Posterior vena cava (tissue), 2 donors: Measurements from ENCODE around the gene CECR2. TPM values are rescaled to one million over a fixed set of nuclear protein-coding genes. Genes with fewer than 3 reads are reported as not detected.
"Not testable (repeated sequence)": the region's sequence is repeated elsewhere in the genome, so short reads cannot be mapped to it uniquely, and the experiment has no call there.

Source experiments
- DNase-seq: peaks from one replicate; pipeline ENCODE4 v3.0.0-alpha.2; 2020; ENCODE audit warnings: low spot score
- intact Hi-C, 2 donors: fragments of 100-400 bp; cut with DNase I; formaldehyde crosslinking; loops; one replicate each; pipeline versions ENCODE4 v1.14.1 to v1.14.2; 2022 to 2023
- total RNA-seq, 2 donors: library from RNA; stranded (reverse); fragmentation: NEBNext Ultra II Directional; extraction: Animal tissue kit (Norgen Biotek cat#: 25700); gene quantifications; one replicate each; pipeline ENCODE4 v1.2.1, GENCODE V29; 2021
- donor health status: DM: yes; HTN: yes; CAD: no.
- donor health status: DM: yes; HTN: yes; CAD: no.

Gene CECR2
- total RNA-seq, 2 donors from 2014 or later = 0.24 to 0.56 TPM

DNA sequence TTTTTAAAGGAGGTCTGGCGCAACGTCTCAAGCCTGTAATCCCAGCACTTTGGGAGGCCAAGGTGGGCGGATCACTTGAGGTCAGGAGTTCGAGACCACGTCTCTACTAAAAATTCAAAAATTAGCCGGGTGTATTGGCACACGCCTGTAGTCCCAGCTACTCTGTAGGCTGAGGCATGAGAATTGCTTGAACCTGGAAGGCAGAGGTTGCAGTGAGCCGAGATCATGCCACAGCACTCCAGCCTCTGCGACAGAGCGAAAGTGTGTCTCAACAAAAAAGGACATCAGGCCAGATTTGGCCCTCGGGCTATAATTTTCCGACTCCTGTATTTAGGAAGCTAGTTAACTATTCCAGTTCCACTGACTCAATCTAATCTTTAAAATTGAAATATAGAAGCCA is 115.3 kb downstream of the CECR2 start:
- DNase-seq = no peak
- intact Hi-C loops = loop anchor here in 1 of 2 donors (1.0 kb wide), 1 partner anchor 14 kb away; no protein-coding TSS in a partner anchor

DNA sequence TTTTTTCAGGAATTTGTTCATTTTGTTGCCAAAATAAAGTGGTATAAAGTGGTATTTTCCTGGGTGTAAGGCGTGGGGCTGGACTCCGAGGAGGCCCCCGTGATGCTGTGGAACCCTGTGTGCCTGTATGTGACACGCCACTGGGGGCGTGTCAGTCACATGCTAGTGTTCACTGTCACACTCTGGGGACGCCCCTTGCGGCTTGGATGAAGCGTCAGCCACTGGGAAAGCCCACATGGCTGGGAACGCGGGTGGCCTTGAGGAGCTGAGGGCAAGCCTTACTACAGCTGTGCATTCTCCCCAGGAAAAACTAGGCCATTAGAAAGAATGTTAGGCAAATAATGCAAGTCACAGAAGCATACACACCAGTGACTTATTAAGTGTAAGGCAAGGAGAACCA is 117.1 kb downstream of the CECR2 start:
- DNase-seq = no peak
- intact Hi-C loops = no loop called here

DNA sequence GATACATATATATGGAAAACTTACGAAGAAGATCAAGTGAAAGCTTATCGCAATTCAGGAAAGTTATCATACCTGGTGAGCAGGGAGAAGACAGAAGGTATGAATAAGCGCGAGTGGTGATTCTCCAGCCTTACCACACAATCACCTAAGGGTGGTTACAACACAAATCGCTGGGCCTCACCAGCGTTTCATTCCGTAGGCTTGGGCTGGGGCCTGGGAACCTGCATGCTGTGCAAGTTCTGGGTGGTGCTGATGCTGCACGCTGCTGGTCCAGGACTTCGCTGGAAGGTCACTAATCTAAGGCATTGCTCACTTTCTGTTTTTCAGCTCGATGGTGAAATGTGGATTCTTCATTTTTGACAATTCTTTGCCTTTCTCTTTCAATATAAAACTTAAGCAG is 117.5 kb downstream of the CECR2 start:
- intact Hi-C loops = no loop called here
- no peak for DNase-seq

DNA sequence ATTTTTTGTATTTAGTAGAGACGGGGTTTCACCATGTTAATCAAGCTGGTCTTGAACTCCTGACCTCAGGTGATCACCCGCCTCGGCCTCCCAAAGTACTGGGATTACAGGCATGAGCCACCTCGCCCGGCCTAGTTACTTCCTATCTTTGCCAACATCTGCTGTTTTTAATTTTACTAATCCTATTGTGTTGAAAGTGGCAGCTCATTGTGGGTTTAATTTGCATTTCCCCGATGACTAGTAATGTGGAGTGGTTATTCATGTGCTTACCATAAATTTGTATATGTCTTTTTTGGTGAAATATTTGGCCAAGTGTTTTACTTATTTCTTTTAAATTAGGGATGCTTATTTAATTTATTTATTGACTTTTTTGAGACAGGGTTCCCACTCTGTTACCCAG is 119.8 kb downstream of the CECR2 start:
- intact Hi-C loops = no loop called here
- no peak for DNase-seq

DNA sequence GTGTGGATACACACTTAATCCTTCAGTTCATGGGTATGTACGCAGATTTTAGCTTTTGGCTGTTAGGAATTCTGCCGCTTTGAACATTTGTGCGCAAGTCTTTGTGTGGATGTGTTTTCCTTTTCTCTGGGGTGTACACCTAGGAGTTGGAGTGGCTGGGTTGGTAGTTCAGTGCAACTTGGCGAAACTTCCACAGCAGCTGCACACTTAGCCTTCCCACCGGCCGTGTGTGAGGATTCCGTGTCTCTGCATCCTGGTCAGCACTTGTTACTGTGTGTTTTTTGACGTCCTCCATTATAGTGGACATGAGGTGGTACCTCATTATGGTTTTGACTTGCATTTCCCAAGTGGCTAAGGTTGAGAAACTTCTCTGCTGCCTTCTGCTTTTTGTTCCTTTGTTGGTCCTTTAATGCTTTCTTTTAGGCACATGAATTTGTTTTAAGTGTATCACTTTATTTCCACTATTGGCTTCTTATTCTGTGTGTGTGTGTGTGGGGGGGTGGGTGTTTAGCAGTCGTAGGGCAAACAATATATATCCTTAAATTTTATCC is 121.9 kb downstream of the CECR2 start:
- intact Hi-C loops = loop anchor here in 1 of 2 donors (10.0 kb wide), 1 partner anchor 406 kb away; the partner anchor contains the start of gene IL17RA
- no peak for DNase-seq

DNA sequence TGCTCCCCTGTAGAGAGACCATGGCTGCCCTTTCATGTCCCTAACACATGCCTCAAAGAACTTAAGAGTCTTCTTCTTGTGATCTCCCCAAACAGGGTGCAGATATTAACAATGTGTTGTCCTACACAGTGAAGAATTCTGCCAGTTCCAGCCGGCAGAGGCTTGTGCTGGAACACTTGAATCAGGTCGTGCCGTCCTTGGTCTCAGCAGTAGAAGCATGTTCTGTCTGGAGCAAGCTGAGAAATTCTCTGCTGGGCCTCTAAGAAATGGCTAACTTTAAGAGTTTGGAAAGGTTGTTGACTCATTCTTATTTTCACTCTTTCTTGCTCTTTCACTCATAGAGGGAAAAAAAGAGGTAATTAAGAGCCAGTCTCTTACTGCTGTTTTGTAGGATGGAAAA is 123.0 kb downstream of the CECR2 start:
- intact Hi-C loops = loop anchor here in 1 of 2 donors (10.0 kb wide), 1 partner anchor 407 kb away; the partner anchor contains the start of gene IL17RA
- no peak for DNase-seq

DNA sequence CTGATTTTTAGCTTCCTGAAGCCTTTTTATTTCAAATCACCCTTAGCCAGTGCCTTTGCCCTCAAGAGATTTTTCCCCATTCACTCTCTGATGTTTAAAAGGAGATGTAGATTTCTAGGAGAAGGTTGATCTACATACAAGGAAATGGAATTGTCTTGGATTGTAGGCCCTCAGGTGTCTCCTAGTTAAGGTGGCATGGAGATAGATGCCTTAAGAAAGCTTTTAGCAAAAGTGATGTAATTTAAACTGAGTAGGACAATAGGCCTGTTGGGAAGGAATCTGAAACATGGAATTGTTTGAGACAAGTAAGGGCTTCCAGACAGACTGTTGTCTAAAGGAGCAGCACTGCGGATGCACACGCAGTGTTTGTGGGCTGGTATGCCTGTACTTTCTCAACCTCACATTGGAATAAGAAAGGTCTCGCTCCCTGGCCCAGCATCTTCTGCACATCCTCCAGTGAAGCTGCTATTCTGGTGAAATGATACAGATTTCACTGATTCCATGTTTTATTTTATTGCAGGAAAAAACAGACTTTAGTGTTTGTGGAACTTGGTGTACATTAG is 124.2 kb downstream of the CECR2 start:
- no peak for DNase-seq
- intact Hi-C loops = loop anchor here in 1 of 2 donors (10.0 kb wide), 1 partner anchor 409 kb away; the partner anchor contains the start of gene IL17RA

DNA sequence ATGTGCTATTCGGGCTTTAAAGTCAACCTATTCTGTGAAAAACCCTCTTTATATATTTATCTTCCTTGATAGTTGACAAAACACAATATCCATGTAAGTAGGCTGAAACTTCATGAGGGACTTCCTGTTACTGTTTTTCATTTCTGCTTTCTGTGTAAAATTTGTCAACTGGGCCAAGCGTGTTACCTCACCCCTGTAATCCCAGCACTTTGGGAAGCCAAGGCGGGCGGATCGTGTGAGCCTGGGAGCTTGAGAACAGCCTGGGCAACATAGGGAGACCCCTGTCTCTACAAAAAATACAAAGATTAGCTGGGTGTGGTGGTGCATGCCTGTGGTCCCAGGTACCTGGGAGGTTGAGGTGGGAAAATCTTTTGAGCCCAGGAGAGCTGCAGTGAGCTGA is 127.6 kb downstream of the CECR2 start:
- DNase-seq = no peak

DNA sequence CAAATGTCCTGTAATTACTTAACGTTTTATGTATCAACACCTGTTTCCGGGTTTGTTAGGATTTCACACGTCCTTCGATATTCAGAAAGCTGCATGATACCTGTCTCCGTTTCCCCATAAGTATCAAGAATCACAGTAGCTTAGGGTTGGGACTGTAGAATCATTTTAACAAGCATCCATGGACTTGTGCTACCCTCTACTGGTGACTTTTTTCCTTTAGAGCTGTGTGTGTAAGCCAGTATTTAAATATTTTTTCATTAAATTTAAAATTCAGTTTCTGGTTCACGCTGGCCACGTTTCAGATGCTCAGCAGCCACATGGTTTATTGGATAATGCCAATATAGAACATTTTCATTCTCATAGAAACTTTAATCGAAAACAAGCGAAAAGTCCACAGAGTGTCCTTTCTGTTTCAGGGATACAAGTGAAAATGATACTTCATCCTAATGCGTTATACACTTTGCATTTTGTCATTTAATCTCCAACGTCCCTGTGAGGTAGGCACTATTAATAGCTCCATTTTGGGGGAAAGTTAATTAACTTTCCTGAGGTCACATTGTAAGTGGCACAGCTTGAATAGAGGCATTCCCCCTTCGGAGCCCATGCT is 132.5 kb downstream of the CECR2 start:
- no peak for DNase-seq
- intact Hi-C loops = no loop called here

More for the DNA sequence above, 127.6 kb downstream of the CECR2 start:
- intact Hi-C loops = loop anchor here in 1 of 2 donors (10.0 kb wide), 1 partner anchor 412 kb away; the partner anchor contains the start of gene IL17RA

DNA sequence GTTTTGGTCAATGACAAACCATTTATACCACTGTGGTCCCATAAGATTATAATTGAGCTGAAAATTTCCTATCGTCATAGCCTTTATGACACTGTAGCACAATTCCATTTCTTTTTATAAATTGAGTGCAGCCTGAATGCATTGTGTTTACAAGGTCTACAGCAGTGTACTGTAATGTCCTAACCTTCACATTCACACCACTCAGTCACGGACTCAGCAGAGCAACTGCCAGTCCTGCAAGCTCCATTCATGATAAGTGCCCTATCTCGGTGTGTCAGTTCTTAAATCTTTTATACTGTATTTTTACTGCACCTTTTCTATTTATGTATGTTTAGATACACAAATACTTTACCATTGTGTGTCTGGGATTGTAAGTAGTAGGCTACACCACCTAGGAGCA is 138.8 kb downstream of the CECR2 start:
- no peak for DNase-seq
- intact Hi-C loops = no loop called here

DNA sequence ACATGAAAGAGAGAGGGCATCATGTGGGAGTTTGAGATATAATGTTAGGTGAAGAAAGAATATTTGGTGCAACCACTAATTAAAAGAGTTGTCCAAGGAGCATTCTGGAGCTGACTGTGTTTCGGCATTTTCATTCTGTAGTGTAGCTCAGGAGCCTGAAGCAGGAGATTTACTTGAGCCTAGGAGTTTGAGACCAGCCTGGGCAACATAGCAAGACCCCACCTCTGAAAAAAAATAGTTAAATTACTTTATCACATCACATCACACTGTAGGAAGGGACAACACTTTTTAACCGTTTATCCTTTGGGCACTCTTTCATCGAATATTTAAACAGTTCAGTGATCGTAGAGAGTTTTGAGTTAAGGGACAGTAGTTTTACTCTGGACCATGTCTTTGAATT is 143.7 kb downstream of the CECR2 start:
- no peak for DNase-seq
- intact Hi-C loops = no loop called here

DNA sequence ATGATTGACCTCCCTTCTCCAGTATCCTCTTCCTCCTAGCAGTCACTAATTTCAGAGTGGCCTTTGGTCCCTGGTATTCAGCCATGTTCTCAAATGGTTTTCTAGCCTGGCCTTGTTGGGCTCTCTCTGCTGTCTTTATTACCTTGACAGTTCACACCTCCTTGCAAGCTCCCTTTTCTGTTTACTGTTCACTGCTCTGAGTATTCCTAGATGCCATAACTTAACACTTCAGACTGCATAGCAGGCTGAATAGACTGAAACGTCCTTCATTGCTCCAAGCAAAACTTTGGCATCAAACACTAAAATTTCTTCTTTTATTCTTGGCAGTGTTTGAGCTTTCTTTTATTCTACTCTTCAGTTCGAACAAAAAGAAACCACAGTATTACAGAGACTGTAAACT is 144.4 kb downstream of the CECR2 start:
- intact Hi-C loops = no loop called here
- no peak for DNase-seq

DNA sequence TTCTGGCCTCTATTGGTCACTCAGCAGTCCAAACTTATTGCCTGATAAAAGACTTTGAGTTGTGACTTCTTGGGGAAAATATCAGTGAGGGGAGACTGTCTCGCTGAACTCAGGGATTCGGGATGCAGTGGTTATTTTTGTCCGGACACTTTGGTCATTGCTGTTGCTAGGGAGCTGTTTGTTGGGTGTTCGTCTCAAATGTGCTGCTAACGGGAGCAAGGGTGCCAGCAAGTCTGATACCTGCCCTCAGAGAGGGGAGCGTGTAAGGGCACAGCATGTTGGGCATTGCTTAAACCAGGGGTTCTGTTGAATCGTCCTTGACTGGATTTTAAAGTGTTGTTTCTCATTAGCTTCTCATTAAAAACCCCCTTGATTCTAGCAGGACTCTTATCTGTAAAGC is 144.8 kb downstream of the CECR2 start:
- intact Hi-C loops = no loop called here
- no peak for DNase-seq

DNA sequence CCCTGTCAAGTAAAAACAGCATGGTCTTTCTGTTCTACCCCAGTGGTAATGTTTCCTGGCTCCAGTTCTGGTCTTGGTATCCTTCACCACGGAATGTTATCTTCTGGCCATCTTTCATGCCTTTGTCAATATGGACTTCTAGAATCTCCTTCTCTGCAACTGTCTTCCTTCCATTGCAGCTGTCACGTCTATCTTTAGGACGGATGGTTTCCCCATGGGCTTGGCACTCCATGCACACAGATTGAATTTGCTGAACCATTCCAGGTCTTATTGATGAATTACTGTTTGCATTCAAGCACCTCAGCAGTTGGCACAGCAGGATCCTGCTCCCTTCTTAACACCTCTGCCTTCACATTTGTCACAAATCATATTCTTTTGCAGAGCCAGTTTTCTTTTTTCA is 149.1 kb downstream of the CECR2 start:
- intact Hi-C loops = no loop called here
- no peak for DNase-seq

DNA sequence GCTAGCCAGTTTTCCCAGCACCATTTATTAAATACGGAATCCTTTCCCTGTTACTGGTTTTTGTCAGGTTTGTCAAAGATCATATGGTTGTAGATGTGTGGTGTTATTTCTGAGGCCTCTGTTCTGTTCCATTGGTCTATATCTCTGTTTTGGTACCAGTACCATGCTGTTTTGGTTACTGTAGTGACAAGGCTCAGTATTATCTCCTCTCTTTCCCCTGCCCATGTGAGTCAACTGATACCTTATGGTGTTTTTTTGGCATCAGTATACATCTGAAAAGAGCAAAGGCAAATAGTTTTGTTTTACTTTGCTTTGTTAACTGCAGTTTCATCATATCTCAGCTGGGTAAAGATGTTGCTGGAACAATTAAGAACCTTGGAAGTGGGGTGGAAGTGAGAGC is 152.7 kb downstream of the CECR2 start:
- DNase-seq, intact Hi-C loops: not testable (repeated sequence)

DNA sequence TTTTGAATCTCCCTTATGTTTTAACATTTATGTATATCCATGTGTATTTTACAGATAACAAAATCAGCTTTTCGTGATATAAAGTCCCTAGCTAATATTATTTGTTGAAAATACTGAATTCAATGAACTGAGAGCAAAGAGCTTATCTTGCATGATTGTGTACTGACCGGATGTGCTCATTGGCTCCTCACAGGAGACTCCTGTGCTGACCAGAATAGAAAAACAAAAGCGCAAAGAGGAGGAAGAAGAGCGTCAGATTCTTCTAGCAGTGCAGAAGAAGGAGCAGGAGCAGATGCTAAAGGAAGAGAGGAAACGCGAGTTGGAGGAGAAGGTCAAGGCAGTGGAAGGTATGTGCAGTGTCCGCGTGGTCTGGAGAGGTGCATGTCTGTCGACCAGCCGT is 154.7 kb downstream of the CECR2 start:
- intact Hi-C loops = no loop called here
- DNase-seq = no peak

DNA sequence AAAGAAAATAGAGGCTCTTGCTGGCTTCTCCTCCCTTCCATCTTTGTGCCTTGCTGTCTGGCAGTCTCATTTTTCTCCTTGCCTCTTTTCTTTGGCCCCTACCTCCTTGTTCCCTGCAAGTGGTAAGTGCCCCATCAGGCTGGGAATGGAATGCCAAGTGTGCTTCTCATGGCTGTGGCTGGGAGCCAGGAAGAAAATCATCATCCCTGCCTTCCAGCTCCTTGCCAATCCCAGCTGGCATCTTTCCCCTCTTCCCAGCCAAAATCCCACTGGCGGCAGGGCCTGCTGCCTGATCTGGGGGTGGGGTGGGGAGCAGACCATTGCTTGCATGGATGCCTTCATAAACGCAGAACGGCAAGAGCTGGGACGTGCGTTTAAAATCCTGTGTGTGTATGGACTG is 167.0 kb downstream of the CECR2 start:
- intact Hi-C loops = no loop called here
- no peak for DNase-seq

DNA sequence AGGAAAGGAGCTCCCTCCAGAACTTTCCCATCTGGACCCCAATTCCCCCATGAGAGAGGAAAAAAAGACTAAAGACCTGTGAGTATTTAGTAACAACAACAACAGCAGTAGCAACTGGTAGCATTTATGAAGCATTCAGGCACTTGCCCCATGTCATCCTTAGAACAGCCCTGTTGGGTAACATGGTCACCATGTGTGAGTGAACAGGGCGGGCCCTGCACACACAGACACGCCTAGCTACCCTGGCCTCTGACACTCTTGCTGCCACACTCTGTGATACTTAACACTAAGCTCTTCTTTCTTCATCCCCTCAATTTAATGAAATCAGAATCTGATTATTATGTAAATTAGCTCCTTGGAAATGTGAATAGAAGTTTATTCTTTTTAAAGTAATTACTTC is 167.9 kb downstream of the CECR2 start:
- DNase-seq = no peak
- intact Hi-C loops = no loop called here

DNA sequence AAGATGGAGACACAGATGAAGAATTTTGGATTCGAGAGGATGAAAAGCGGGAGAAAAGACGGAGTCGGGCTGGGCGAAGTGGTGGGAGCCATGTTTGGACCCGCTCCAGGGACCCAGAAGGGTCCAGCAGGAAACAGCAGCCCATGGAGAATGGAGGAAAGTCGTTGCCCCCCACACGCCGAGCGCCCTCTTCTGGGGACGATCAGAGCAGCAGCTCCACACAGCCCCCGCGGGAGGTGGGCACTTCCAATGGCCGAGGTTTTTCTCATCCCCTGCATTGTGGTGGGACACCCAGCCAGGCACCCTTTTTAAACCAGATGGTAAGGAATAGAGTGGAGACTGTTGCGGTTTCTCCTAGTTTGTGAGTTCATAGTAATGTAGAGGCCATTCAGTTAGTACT is 171.2 kb downstream of the CECR2 start:
- intact Hi-C loops = no loop called here
- DNase-seq = no peak

DNA sequence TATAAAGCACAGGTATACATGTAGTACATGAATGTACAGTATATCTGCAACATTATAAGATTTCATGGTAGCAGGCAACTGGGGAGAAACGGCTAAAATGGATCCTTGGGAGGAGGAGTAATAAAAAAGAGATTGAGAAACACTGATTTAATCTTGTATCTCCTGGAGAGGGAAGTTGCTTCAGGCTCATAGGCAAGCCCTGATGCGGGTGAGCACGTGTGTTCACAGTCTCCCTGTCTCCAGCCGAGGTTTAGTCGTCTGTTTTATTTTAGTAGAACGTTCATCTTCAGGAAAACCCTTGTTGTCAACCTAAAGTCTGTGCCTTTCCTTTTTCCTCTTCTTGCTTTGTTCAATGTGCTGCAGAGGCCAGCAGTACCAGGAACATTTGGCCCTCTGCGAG is 172.2 kb downstream of the CECR2 start:
- no peak for DNase-seq
- intact Hi-C loops = no loop called here

DNA sequence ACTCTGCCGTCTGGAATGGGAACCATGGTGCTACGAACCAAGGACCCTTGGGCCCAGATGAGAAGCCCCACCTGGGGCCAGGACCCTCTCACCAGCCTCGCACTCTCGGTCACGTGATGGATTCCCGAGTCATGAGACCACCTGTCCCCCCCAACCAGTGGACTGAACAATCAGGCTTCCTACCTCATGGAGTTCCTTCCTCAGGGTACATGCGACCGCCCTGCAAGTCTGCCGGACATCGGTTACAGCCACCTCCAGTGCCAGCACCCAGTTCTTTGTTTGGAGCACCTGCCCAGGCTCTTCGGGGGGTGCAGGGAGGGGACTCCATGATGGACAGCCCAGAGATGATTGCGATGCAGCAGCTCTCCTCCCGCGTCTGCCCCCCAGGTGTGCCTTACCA is 173.2 kb downstream of the CECR2 start:
- intact Hi-C loops = no loop called here
- no peak for DNase-seq
